ENCODE results near the gene MED25. TPM values are rescaled to one million over a fixed set of nuclear protein-coding genes. Genes with fewer than 3 reads are reported as not detected.

The MED25 gene
- total RNA-seq, 1 experiment from 2014 or later = 39.9 TPM

DNA sequence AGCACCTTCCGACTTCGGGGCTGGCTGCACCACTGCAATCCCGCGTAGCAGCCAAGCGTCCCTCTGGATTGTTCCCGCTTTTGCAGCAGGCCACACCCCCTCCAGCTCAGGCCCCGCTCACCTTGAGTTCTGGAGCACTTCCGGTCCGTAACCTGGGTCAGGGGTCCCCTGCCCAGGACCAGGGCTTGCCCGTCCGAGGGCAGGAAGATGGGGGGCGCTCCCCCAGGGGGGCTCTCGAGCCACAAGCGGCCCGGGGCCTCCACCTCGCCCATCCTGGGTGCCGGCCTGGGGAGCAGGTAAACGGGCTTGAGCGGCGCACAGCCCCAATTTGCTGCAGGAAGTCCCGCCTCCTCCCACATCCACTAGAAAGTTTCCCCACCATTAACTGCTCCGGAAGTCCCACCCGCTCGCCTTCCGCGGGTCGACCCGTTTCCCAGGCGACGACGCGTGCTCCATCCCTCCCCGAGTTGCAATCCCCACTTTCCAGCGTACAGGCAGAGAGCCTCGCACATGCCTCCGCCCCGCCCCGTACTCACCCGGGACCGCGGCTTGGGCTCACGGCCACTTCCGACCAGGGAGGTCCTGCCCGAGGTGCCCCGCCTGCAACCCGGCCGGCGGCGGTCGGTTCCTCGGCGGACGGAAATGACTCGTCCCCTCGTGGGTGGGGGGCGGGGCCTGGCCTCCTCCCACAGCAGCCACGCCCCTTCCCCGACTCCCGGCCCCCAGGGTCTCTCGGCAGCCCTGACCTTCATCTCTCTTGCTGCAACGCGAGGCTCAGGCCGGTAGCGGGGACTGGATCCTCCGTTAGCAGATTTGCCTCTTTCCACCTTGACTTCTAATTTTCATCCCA, 49.1 kb downstream of the MED25 start, which contains the start of gene PNKP:
TSS of gene PNKP (minus strand) at position 644 of the 850 bp plus-strand sequence. CDS start at position 272, 372 bp downstream.
- peaks cover 58% of the 10 kb centered on the region for H3K36me3 Mint-ChIP-seq (ENCODE audit: insufficient read depth, unreplicated experiment)
- no peaks in the 10 kb centered on the region for H3K27me3 Mint-ChIP-seq (ENCODE audit: insufficient read depth, unreplicated experiment)
- ChIA-PET POLR2A (interaction anchor here (0.6 to 6.7 kb wide), 19 partner anchors 8 to 1079 kb away, joined by 3 to 78 read pairs (median 5); partner anchors contain the start of genes AKT1S1, AP2A1, ATF5 and FUZ), CTCF (interaction anchor here (0.7 kb wide), 1 partner anchor 9 kb away, joined by 3 read pairs; no protein-coding TSS in a partner anchor)
- peaks cover 5% of the 10 kb centered on the region for H3K4me1 Mint-ChIP-seq (ENCODE audit: insufficient read depth, unreplicated experiment)
- H3K4me3 Mint-ChIP-seq (ENCODE audit: unreplicated experiment) = no peak within 1 kb of the TSS
- H3K9me3 Mint-ChIP-seq (ENCODE audit: unreplicated experiment) = no peaks in the 10 kb centered on the region
- no peak for TF ChIP-seq CTCF (IDR thresholded peaks at IDR 0.05; ENCODE audit: unreplicated experiment)
- peak; percentile 93 for DNase-seq (ENCODE audit: unreplicated experiment)
- BruUV-seq (replicated peaks) = no TSS peak
- intact Hi-C loops (cut with micrococcal nuclease) = loop anchor here (5.0 kb wide), 1 partner anchor 50 kb away; the partner anchor contains the start of gene MED25
- peak within 1 kb of the TSS; percentile 96 for H3K27ac Mint-ChIP-seq (ENCODE audit: low read depth, unreplicated experiment)

DNA sequence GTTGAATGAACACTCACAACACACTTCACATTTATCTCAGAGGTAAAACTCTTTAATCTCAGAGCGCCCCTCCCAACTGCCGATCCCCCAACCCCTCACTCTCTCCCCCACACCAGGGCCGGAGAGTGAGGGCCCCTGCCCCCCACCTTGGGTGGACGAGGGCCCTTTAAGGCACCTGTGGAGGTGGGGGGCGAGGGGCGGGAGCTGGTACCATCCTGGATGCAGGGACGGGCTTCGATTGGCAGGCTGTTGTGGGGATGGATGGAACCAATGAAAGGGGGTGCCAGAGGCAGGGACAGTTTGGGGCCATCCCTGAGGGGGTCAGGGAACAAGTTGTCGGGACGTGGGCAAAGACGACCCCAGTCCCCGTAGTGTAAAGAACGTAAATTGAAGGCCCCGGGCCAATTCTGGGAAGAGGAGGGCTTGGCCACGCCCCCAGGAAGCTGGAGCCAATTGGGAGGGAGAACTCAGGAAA, 51.0 kb downstream of the MED25 start:
- Mint-ChIP-seq H3K4me3 (ENCODE audit: unreplicated experiment) (no peak overlapping the region), H3K9me3 (ENCODE audit: unreplicated experiment) (no peaks in the 10 kb centered on the region), H3K36me3 (ENCODE audit: insufficient read depth, unreplicated experiment) (peaks cover 56% of the 10 kb centered on the region), H3K27ac (ENCODE audit: low read depth, unreplicated experiment) (no peak overlapping the region), H3K4me1 (ENCODE audit: insufficient read depth, unreplicated experiment) (peaks cover 5% of the 10 kb centered on the region), H3K27me3 (ENCODE audit: insufficient read depth, unreplicated experiment) (no peaks in the 10 kb centered on the region)
- intact Hi-C loops (cut with micrococcal nuclease) = loop anchor here (2.0 to 5.0 kb wide), 2 partner anchors 52 to 102 kb away; partner anchors contain the start of genes AP2A1 and MED25
- TF ChIP-seq CTCF (IDR thresholded peaks at IDR 0.05; ENCODE audit: unreplicated experiment) = no peak
- no peak for DNase-seq (ENCODE audit: unreplicated experiment)
- CTCF ChIA-PET = interaction anchor here (0.5 kb wide), 1 partner anchor 69 kb away, joined by 3 read pairs; no protein-coding TSS in a partner anchor
- BruUV-seq (replicated peaks) = TSS peak; percentile 23
- POLR2A ChIA-PET = interaction anchor here (0.5 to 6.7 kb wide), 21 partner anchors 8 to 1531 kb away, joined by 3 to 78 read pairs (median 5); partner anchors contain the start of genes AKT1S1, AP2A1, ATF5 and BCL2L12

- BruUV-seq (replicated peaks) = no TSS peak
- POLR2A ChIA-PET = interaction anchor here (0.5 to 6.7 kb wide), 20 partner anchors 7 to 1531 kb away, joined by 3 to 78 read pairs (median 6); partner anchors contain the start of genes AKT1S1, AP2A1, ATF5 and BCL2L12
- CTCF ChIA-PET = interaction anchor here (0.5 kb wide), 1 partner anchor 68 kb away, joined by 3 read pairs; no protein-coding TSS in a partner anchor
These were observed 51.6 kb downstream of the MED25 start for GRCh38 chr19:49869484-49870308.

More at GRCh38 chr19:49869484-49870308, 51.6 kb downstream of the MED25 start:
- no peak for TF ChIP-seq CTCF (IDR thresholded peaks at IDR 0.05; ENCODE audit: unreplicated experiment)
- Mint-ChIP-seq H3K9me3 (ENCODE audit: unreplicated experiment) (no peaks in the 10 kb centered on the region), H3K4me3 (ENCODE audit: unreplicated experiment) (no peak overlapping the region), H3K36me3 (ENCODE audit: insufficient read depth, unreplicated experiment) (peaks cover 50% of the 10 kb centered on the region), H3K27me3 (ENCODE audit: insufficient read depth, unreplicated experiment) (no peaks in the 10 kb centered on the region), H3K4me1 (ENCODE audit: insufficient read depth, unreplicated experiment) (peaks cover 5% of the 10 kb centered on the region), H3K27ac (ENCODE audit: low read depth, unreplicated experiment) (no peak overlapping the region)
- intact Hi-C loops (cut with micrococcal nuclease) = loop anchor here (2.0 to 5.0 kb wide), 2 partner anchors 52 to 103 kb away; partner anchors contain the start of genes AP2A1 and MED25
- peak; percentile 100 for DNase-seq (ENCODE audit: unreplicated experiment)

All from MCF 10A (cell line).